ENCODE data around the gene DNAJC11. TPM values are rescaled to one million over a fixed set of nuclear protein-coding genes. Genes with fewer than 3 reads are reported as not detected.

The DNAJC11 gene
- total RNA-seq, 3 donors from 2014 or later (not counting 1 experiment from before 2014, with no cell fraction given), result 28.7 to 40.1 (median 36.2) TPM

GRCh38 chr1:6627031-6627430 lies 74.6 kb downstream of the DNAJC11 start:
- Histone ChIP-seq H3K4me3 (ENCODE audit: low read length) (no peak overlapping the region), H3K27me3 (ENCODE audit: control insufficient read depth, insufficient read depth, low read length) (no peaks in the 10 kb centered on the region), H3K36me3 (ENCODE audit: control insufficient read depth, insufficient read depth, low read length) (peaks cover 24% of the 10 kb centered on the region), H3K27ac (ENCODE audit: low read length) (no peak overlapping the region), H3K4me1 (ENCODE audit: control insufficient read depth, insufficient read depth, low read length) (peaks cover 23% of the 10 kb centered on the region), H3K9me3 (ENCODE audit: control insufficient read depth, insufficient read depth, low read length) (no peaks in the 10 kb centered on the region)
- Mint-ChIP-seq H3K27ac (peak overlapping the region in 1 of 2 donors; percentile 24), H3K36me3 (no peaks in the 10 kb centered on the region), H3K4me3 (peak overlapping the region; percentile 84), H3K9me3 (no peaks in the 10 kb centered on the region), H3K27me3 (ENCODE audit: low read depth in 2 of 2) (no peaks in the 10 kb centered on the region), H3K4me1 (peaks cover 31 to 33% of the 10 kb centered on the region in 2 donors)
- 87% methylated on average over 9 of the region's 9 CpGs for WGBS (ENCODE audit: insufficient coverage)
- DNase-seq, result no peak
- no peak for TF ChIP-seq CTCF (IDR thresholded peaks at IDR 0.05)
- intact Hi-C loops (cut with micrococcal nuclease), result no loop called here
- no peak for ATAC-seq

- Histone ChIP-seq H3K9me3 (ENCODE audit: control insufficient read depth, insufficient read depth, low read length) (no peaks in the 10 kb centered on the region), H3K27ac (ENCODE audit: low read length) (no peak overlapping the region), H3K36me3 (ENCODE audit: control insufficient read depth, insufficient read depth, low read length) (peaks cover 27% of the 10 kb centered on the region), H3K4me3 (ENCODE audit: low read length) (peak overlapping the region; percentile 57), H3K4me1 (ENCODE audit: control insufficient read depth, insufficient read depth, low read length) (peaks cover 23% of the 10 kb centered on the region), H3K27me3 (ENCODE audit: control insufficient read depth, insufficient read depth, low read length) (no peaks in the 10 kb centered on the region)
- intact Hi-C loops (cut with micrococcal nuclease), result no loop called here
- Mint-ChIP-seq H3K4me1 (peaks cover 31 to 33% of the 10 kb centered on the region in 2 donors), H3K36me3 (no peaks in the 10 kb centered on the region), H3K27me3 (ENCODE audit: low read depth in 2 of 2) (no peaks in the 10 kb centered on the region), H3K4me3 (peak overlapping the region; percentile 90), H3K9me3 (no peaks in the 10 kb centered on the region), H3K27ac (peak overlapping the region; percentile 61 to 84)
- DNase-seq, result peak in 1 of 2 donors; percentile 27
- TF ChIP-seq CTCF (IDR thresholded peaks at IDR 0.05), result no peak
- ATAC-seq, result peak in 2 of 3 donors; percentile 37 to 43
- 13% methylated on average over 32 of the region's 32 CpGs for WGBS (ENCODE audit: insufficient coverage)
Observed at GRCh38 chr1:6625584-6626149, 75.9 kb downstream of the DNAJC11 start.

GRCh38 chr1:6624710-6625583 lies 76.7 kb downstream of the DNAJC11 start, which contains the start of gene THAP3:
TSS of gene THAP3 (plus strand) at chr1:6624868. CDS start at chr1:6625219, 351 bp downstream.
- Histone ChIP-seq H3K4me1 (ENCODE audit: control insufficient read depth, insufficient read depth, low read length) (peaks cover 23% of the 10 kb centered on the region), H3K27me3 (ENCODE audit: control insufficient read depth, insufficient read depth, low read length) (no peaks in the 10 kb centered on the region), H3K36me3 (ENCODE audit: control insufficient read depth, insufficient read depth, low read length) (peaks cover 27% of the 10 kb centered on the region), H3K27ac (ENCODE audit: low read length) (peak within 1 kb of the TSS; percentile 60), H3K4me3 (ENCODE audit: low read length) (peak within 1 kb of the TSS; percentile 57), H3K9me3 (ENCODE audit: control insufficient read depth, insufficient read depth, low read length) (no peaks in the 10 kb centered on the region)
- no peaks in the 10 kb centered on the region for H3K9me3 Mint-ChIP-seq
- H3K27ac Mint-ChIP-seq, result peak within 1 kb of the TSS; percentile 61 to 84
- WGBS (ENCODE audit: insufficient coverage), result 2% methylated on average over 73 of the region's 73 CpGs
- peak; percentile 82 to 93 for DNase-seq
- peak; percentile 97 to 98 (median 98) for ATAC-seq
- peak; percentile 41 for TF ChIP-seq CTCF (IDR thresholded peaks at IDR 0.05)
- peak within 1 kb of the TSS; percentile 90 for H3K4me3 Mint-ChIP-seq
- H3K36me3 Mint-ChIP-seq, result no peaks in the 10 kb centered on the region
- H3K4me1 Mint-ChIP-seq, result peaks cover 30 to 31% of the 10 kb centered on the region in 2 donors
- no peaks in the 10 kb centered on the region for H3K27me3 Mint-ChIP-seq (ENCODE audit: low read depth in 2 of 2)
- intact Hi-C loops (cut with micrococcal nuclease), result no loop called here

Data from natural killer cell (primary cell).